ENCODE results near the gene OSBPL7. TPM values are rescaled to one million over a fixed set of nuclear protein-coding genes. Genes with fewer than 3 reads are reported as not detected.

OSBPL7 gene
- total RNA-seq, 1 experiment from 2014 or later: 20.5 TPM

DNA sequence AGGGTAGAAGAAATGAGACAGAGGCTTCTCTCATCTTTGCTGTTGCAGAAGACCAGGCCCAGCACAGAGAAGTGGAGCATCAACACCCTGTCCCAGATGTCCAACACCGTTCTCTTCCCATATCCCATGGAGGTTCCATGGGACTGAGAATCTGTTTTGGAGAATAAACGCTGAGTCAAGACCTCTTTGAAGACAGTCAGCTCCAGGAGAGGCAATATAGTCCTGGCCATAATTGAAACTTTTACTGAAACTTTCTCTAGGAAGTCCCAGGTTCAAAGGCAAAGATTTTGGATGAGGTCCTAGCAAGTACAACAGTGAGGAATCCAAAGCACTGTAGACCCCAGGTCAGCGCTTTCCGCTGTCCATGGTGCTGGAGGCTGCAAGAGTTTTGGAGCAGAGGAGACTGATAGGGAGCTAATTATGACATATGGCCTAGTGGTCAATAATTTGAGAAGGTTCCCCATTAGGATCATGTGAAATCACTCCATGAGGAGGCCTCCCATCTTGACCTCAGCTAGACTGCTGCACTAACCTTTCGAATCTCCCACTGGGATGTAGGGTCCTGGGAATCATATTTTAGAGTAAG, 36.0 kb downstream of the OSBPL7 start:
- RAD21 ChIA-PET (ENCODE audit: low non-redundant PET in 1 of 2, low total read pairs in 2 of 2, uncharacterized antibody in 2 of 2, unreplicated experiment in 2 of 2): no interaction called here
- ATAC-seq (no peak), DNase-seq (ENCODE audit: low read depth, low spot score) (no peak)
- CTCF ChIA-PET: interaction anchor here (0.8 to 1.4 kb wide), 2 partner anchors 10 to 16 kb away, joined by 3 to 4 read pairs; no protein-coding TSS in a partner anchor
- H3K4me1 ChIP-seq (ENCODE audit: control insufficient read depth in 1 of 2, insufficient read depth in 2 of 2, low read length in 2 of 2): peaks cover 0 to 4% of the 10 kb centered on the region in 2 experiments; a peak in 1 of 4 replicates
- H3K9me2 ChIP-seq (ENCODE audit: insufficient read depth): no peaks in the 10 kb centered on the region
- TF ChIP-seq, protein P1, sequence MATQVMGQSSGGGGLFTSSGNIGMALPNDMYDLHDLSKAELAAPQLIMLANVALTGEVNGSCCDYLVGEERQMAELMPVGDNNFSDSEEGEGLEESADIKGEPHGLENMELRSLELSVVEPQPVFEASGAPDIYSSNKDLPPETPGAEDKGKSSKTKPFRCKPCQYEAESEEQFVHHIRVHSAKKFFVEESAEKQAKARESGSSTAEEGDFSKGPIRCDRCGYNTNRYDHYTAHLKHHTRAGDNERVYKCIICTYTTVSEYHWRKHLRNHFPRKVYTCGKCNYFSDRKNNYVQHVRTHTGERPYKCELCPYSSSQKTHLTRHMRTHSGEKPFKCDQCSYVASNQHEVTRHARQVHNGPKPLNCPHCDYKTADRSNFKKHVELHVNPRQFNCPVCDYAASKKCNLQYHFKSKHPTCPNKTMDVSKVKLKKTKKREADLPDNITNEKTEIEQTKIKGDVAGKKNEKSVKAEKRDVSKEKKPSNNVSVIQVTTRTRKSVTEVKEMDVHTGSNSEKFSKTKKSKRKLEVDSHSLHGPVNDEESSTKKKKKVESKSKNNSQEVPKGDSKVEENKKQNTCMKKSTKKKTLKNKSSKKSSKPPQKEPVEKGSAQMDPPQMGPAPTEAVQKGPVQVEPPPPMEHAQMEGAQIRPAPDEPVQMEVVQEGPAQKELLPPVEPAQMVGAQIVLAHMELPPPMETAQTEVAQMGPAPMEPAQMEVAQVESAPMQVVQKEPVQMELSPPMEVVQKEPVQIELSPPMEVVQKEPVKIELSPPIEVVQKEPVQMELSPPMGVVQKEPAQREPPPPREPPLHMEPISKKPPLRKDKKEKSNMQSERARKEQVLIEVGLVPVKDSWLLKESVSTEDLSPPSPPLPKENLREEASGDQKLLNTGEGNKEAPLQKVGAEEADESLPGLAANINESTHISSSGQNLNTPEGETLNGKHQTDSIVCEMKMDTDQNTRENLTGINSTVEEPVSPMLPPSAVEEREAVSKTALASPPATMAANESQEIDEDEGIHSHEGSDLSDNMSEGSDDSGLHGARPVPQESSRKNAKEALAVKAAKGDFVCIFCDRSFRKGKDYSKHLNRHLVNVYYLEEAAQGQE (IDR thresholded peaks at IDR 0.05; ENCODE audit: low read depth): peak; percentile 95
- TF ChIP-seq ZFX (IDR thresholded peaks at IDR 0.05): no peak
- no peaks in the 10 kb centered on the region for H3K9me3 ChIP-seq (ENCODE audit: control insufficient read depth in 1 of 2, insufficient read depth in 1 of 2, low read depth in 1 of 2, low read length in 2 of 2)
- H3K4me3 ChIP-seq (replicated peaks in 1 of 2; ENCODE audit: low read depth in 1 of 2, low read length in 2 of 2): no peak overlapping the region
- no peak overlapping the region for H3K4me2 ChIP-seq (ENCODE audit: low read length)
- H3K79me2 ChIP-seq (ENCODE audit: insufficient read depth, low read length): no peaks in the 10 kb centered on the region
- H2AFZ ChIP-seq (ENCODE audit: low read depth, low read length, poor library complexity, severe bottlenecking): no peak overlapping the region
- intact Hi-C loops (cut with micrococcal nuclease): no loop called here
- H3K27ac ChIP-seq (ENCODE audit: low read depth, low read length): no peak overlapping the region
- no peak overlapping the region for H3K9ac ChIP-seq (ENCODE audit: low read length)
- POLR2A ChIA-PET: interaction anchor here (0.6 kb wide), 2 partner anchors 220 to 1577 kb away, joined by 3 read pairs; no protein-coding TSS in a partner anchor
- H4K20me1 ChIP-seq (ENCODE audit: insufficient read depth): no peaks in the 10 kb centered on the region
- BruUV-seq (replicated peaks): no TSS peak
- H3K27me3 ChIP-seq (ENCODE audit: insufficient read depth, low read length): peaks cover 37% of the 10 kb centered on the region
- H3K36me3 ChIP-seq (ENCODE audit: control insufficient read depth in 1 of 2, insufficient read depth in 2 of 2, low read length in 2 of 2): no peaks in the 10 kb centered on the region

DNA sequence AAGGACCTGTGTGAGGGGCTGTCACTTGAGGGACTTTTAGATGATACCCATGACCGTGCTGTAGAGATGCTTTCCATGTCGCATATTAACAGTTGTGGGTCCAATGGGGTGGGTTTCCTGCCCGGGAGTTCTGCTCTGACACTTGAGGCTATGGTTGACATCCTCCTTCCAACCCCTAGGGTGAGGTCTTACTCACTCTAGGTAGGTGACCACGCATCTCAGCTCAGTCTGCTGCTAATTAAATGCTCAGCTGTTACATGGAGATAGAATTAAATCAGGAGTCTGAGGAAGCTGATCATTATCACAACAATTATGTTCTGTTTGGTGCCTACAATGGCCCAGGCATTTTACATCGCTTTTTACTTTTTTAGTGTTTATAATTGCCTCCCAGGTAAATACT, 40.2 kb downstream of the OSBPL7 start:
- intact Hi-C loops (cut with micrococcal nuclease): no loop called here
- CTCF ChIA-PET: no interaction called here
- no TSS peak for BruUV-seq (replicated peaks)
- no peaks in the 10 kb centered on the region for H4K20me1 ChIP-seq (ENCODE audit: insufficient read depth)
- no peaks in the 10 kb centered on the region for H3K36me3 ChIP-seq (ENCODE audit: control insufficient read depth in 1 of 2, insufficient read depth in 2 of 2, low read length in 2 of 2)
- H2AFZ ChIP-seq (ENCODE audit: low read depth, low read length, poor library complexity, severe bottlenecking): no peak overlapping the region
- H3K4me2 ChIP-seq (ENCODE audit: low read length): no peak overlapping the region
- no peak overlapping the region for H3K9ac ChIP-seq (ENCODE audit: low read length)
- H3K9me3 ChIP-seq (ENCODE audit: control insufficient read depth in 1 of 2, insufficient read depth in 1 of 2, low read depth in 1 of 2, low read length in 2 of 2): no peaks in the 10 kb centered on the region
- RAD21 ChIA-PET (ENCODE audit: low non-redundant PET in 1 of 2, low total read pairs in 2 of 2, uncharacterized antibody in 2 of 2, unreplicated experiment in 2 of 2): no interaction called here
- POLR2A ChIA-PET: no interaction called here
- no peaks in the 10 kb centered on the region for H3K4me1 ChIP-seq (ENCODE audit: control insufficient read depth in 1 of 2, insufficient read depth in 2 of 2, low read length in 2 of 2)
- no peak for ATAC-seq
- no peak for DNase-seq (ENCODE audit: low read depth, low spot score)
- peaks cover 22% of the 10 kb centered on the region; the same call in 1 of the 2 replicates for H3K27me3 ChIP-seq (ENCODE audit: insufficient read depth, low read length)
- TF ChIP-seq, protein P1 (IDR thresholded peaks at IDR 0.05; ENCODE audit: low read depth): no peak
- no peak for TF ChIP-seq EZH2phosphoT487 (IDR thresholded peaks at IDR 0.05; ENCODE audit: borderline replicate concordance)
- TF ChIP-seq EGR1 (IDR thresholded peaks at IDR 0.05; ENCODE audit: low read depth): no peak
- TF ChIP-seq, protein P2, sequence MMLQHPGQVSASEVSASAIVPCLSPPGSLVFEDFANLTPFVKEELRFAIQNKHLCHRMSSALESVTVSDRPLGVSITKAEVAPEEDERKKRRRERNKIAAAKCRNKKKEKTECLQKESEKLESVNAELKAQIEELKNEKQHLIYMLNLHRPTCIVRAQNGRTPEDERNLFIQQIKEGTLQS (IDR thresholded peaks at IDR 0.05): no peak
- no peak for TF ChIP-seq RAD21 (IDR thresholded peaks at IDR 0.05; ENCODE audit: low read depth)
- no peak for TF ChIP-seq EZH2 (IDR thresholded peaks at IDR 0.05)
- no peaks in the 10 kb centered on the region for H3K79me2 ChIP-seq (ENCODE audit: insufficient read depth, low read length)
- no peak overlapping the region for H3K27ac ChIP-seq (ENCODE audit: low read depth, low read length)
- no peaks in the 10 kb centered on the region for H3K9me2 ChIP-seq (ENCODE audit: insufficient read depth)
- H3K4me3 ChIP-seq (replicated peaks in 1 of 2; ENCODE audit: low read depth in 1 of 2, low read length in 2 of 2): no peak overlapping the region

Data from HCT116 (cell line).